ENCODE results near the gene TNFRSF19. TPM values are rescaled to one million over a fixed set of nuclear protein-coding genes. Genes with fewer than 3 reads are reported as not detected.

TNFRSF19 gene
- total RNA-seq, 3 donors from 2014 or later: 5.3 to 9.1 (median 7.9) TPM

GRCh38 chr13:23619068-23619855 is 49.0 kb downstream of the TNFRSF19 start:
- Histone ChIP-seq H3K36me3 (no peaks in the 10 kb centered on the region), H3K27me3 (no peaks in the 10 kb centered on the region), H3K27ac (no peak overlapping the region), H3K4me1 (no peaks in the 10 kb centered on the region), H3K4me3 (no peak overlapping the region), H3K9me3 (no peaks in the 10 kb centered on the region)
- no peak for DNase-seq (ENCODE audit: low spot score in 2 of 2)
- intact Hi-C loops (cut with DNase I; ENCODE audit: low total_unique reads): no loop called here
- TF ChIP-seq, protein P1, sequence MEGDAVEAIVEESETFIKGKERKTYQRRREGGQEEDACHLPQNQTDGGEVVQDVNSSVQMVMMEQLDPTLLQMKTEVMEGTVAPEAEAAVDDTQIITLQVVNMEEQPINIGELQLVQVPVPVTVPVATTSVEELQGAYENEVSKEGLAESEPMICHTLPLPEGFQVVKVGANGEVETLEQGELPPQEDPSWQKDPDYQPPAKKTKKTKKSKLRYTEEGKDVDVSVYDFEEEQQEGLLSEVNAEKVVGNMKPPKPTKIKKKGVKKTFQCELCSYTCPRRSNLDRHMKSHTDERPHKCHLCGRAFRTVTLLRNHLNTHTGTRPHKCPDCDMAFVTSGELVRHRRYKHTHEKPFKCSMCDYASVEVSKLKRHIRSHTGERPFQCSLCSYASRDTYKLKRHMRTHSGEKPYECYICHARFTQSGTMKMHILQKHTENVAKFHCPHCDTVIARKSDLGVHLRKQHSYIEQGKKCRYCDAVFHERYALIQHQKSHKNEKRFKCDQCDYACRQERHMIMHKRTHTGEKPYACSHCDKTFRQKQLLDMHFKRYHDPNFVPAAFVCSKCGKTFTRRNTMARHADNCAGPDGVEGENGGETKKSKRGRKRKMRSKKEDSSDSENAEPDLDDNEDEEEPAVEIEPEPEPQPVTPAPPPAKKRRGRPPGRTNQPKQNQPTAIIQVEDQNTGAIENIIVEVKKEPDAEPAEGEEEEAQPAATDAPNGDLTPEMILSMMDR (IDR thresholded peaks at IDR 0.05): no peak
- TF ChIP-seq POLR2AphosphoS5 (IDR thresholded peaks at IDR 0.05) (no peak), POLR2A (IDR thresholded peaks at IDR 0.05) (no peak)

DNA sequence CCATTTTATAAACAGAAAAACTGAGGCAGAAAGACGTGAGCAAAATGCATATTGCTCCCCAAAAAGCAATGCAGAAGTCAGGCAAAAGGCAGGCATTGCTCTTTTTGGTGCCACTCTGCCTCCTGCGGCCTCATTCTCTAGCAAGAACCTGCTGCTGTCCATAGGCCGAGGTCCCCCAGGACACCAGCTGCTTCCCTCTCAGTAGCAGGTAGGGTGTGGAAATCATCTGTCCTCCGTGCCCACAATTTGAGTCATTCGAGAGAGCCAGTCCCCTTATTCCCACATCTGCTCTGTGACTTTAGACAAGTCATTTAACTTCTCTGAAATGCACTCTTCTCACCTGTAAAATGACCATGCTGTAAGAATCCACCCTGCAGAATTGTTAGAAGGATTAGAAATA is 50.0 kb downstream of the TNFRSF19 start:
- Histone ChIP-seq H3K36me3 (no peaks in the 10 kb centered on the region), H3K4me1 (no peaks in the 10 kb centered on the region), H3K27ac (no peak overlapping the region), H3K9me3 (no peaks in the 10 kb centered on the region), H3K27me3 (no peaks in the 10 kb centered on the region), H3K4me3 (no peak overlapping the region)
- DNase-seq (ENCODE audit: low spot score in 2 of 2): no peak
- intact Hi-C loops (cut with DNase I; ENCODE audit: low total_unique reads): no loop called here
- TF ChIP-seq POLR2AphosphoS5 (IDR thresholded peaks at IDR 0.05) (no peak), POLR2A (IDR thresholded peaks at IDR 0.05) (no peak)
- TF ChIP-seq, protein P1 (IDR thresholded peaks at IDR 0.05): no peak

GRCh38 chr13:23620613-23621315 is 50.6 kb downstream of the TNFRSF19 start:
- intact Hi-C loops (cut with DNase I; ENCODE audit: low total_unique reads): no loop called here
- no peak for DNase-seq (ENCODE audit: low spot score in 2 of 2)
- TF ChIP-seq, protein P1 (IDR thresholded peaks at IDR 0.05): no peak
- TF ChIP-seq POLR2A (IDR thresholded peaks at IDR 0.05) (no peak), POLR2AphosphoS5 (IDR thresholded peaks at IDR 0.05) (no peak)
- Histone ChIP-seq H3K27ac (no peak overlapping the region), H3K27me3 (no peaks in the 10 kb centered on the region), H3K9me3 (no peaks in the 10 kb centered on the region), H3K4me1 (no peaks in the 10 kb centered on the region), H3K36me3 (no peaks in the 10 kb centered on the region), H3K4me3 (no peak overlapping the region)

GRCh38 chr13:23621316-23621645 is 51.1 kb downstream of the TNFRSF19 start:
- DNase-seq (ENCODE audit: low spot score in 2 of 2): no peak
- Histone ChIP-seq H3K27me3 (no peaks in the 10 kb centered on the region), H3K9me3 (no peaks in the 10 kb centered on the region), H3K4me1 (no peaks in the 10 kb centered on the region), H3K4me3 (no peak overlapping the region), H3K27ac (no peak overlapping the region), H3K36me3 (no peaks in the 10 kb centered on the region)
- TF ChIP-seq, protein P1 (IDR thresholded peaks at IDR 0.05): no peak
- TF ChIP-seq POLR2AphosphoS5 (IDR thresholded peaks at IDR 0.05) (no peak), POLR2A (IDR thresholded peaks at IDR 0.05) (no peak)
- intact Hi-C loops (cut with DNase I; ENCODE audit: low total_unique reads): no loop called here

GRCh38 chr13:23622985-23623384 is 52.8 kb downstream of the TNFRSF19 start:
- intact Hi-C loops (cut with DNase I; ENCODE audit: low total_unique reads): no loop called here
- H3K27ac ChIP-seq: no peak overlapping the region
- no peak overlapping the region for H3K4me3 ChIP-seq
- H3K36me3 ChIP-seq: no peaks in the 10 kb centered on the region
- no peaks in the 10 kb centered on the region for H3K4me1 ChIP-seq
- no peaks in the 10 kb centered on the region for H3K27me3 ChIP-seq
- no peak for DNase-seq (ENCODE audit: low spot score in 2 of 2)
- H3K9me3 ChIP-seq: no peaks in the 10 kb centered on the region
- TF ChIP-seq, protein P1 (IDR thresholded peaks at IDR 0.05): no peak
- TF ChIP-seq POLR2AphosphoS5 (IDR thresholded peaks at IDR 0.05) (no peak), POLR2A (IDR thresholded peaks at IDR 0.05) (no peak)
